Lung (tissue), 12 donors: Measurements from ENCODE around the gene KCNMB4. TPM values are rescaled to one million over a fixed set of nuclear protein-coding genes. Genes with fewer than 3 reads are reported as not detected.
"Not testable (repeated sequence)": the region's sequence is repeated elsewhere in the genome, so short reads cannot be mapped to it uniquely, and the experiment has no call there.

Experiments
- ATAC-seq: fragments of 200-7000 bp; cut with Tn5 transposase; one replicate; pipeline ENCODE4 v1.9.1; 2020; ENCODE audit warnings: moderate number of reproducible peaks; ENCODE audit not compliant: insufficient read depth, low FRiP score
- DNase-seq, 3 donors: peaks; one replicate each; pipeline ENCODE4 v3.0.0-alpha.2; 2013 to 2017
- H3K27ac ChIP-seq, 2 donors: one replicate each; pipeline ENCODE4 v1.5.1; 2013; ENCODE audit warnings: mild to moderate bottlenecking in 2 of 2, moderate library complexity in 2 of 2, control low read depth in 1 of 2, inconsistent platforms in 1 of 2, low read depth in 1 of 2, low read length in 1 of 2
- H3K27me3 ChIP-seq, 3 donors: one replicate each; pipeline ENCODE4 v1.5.1; 2013; ENCODE audit warnings: low read length in 2 of 3; ENCODE audit not compliant: control insufficient read depth in 3 of 3, insufficient read depth in 3 of 3
- H3K36me3 ChIP-seq, 4 donors: one replicate each; pipeline ENCODE4 v1.5.1; 2013; ENCODE audit warnings: low read length in 4 of 4, mild to moderate bottlenecking in 1 of 4, moderate library complexity in 1 of 4; ENCODE audit not compliant: control insufficient read depth in 4 of 4, insufficient read depth in 4 of 4
- H3K4me1 ChIP-seq, 5 donors: one replicate each; pipeline ENCODE4 v1.5.1; 2013; ENCODE audit warnings: low read length in 5 of 5, mild to moderate bottlenecking in 2 of 5, moderate library complexity in 1 of 5; ENCODE audit not compliant: control insufficient read depth in 5 of 5, insufficient read depth in 5 of 5
- H3K4me3 ChIP-seq: one replicate; pipeline ENCODE4 v1.5.1; 2013; ENCODE audit warnings: mild to moderate bottlenecking, control low read depth, moderate library complexity
- H3K9ac ChIP-seq, 2 donors: one replicate each; pipeline ENCODE4 v1.5.1; 2013; ENCODE audit warnings: low read length in 2 of 2, control low read depth in 1 of 2; ENCODE audit not compliant: insufficient read depth in 1 of 2
- H3K9me3 ChIP-seq, 4 donors: one replicate each; pipeline ENCODE4 v1.5.1; 2013; ENCODE audit warnings: low read length in 3 of 4, mild to moderate bottlenecking in 1 of 4, moderate library complexity in 1 of 4; ENCODE audit not compliant: control insufficient read depth in 4 of 4, insufficient read depth in 3 of 4
- CTCF ChIP-seq: IDR thresholded peaks from 2 replicates; pipeline ENCODE4 v1.5.1; 2012; ENCODE audit warnings: mild to moderate bottlenecking; ENCODE audit errors: control extremely low read depth, extremely low read depth
- WGBS, 2 donors: extraction: QIAGEN DNeasy Blood & Tissue Kit; methylation state at CpG; one replicate each; pipeline ENCODE4 v1.1.7; 2013; 5-methylcytosine and 5-hydroxymethylcytosine counted together
- polyA plus RNA-seq, 2 donors: library from polyadenylated mRNA; stranded (reverse); fragments of 200-250 nt; gene quantifications; one replicate each; pipeline ENCODE4 v1.2.1, GENCODE V29; 2013
- total RNA-seq, 2 donors: library from RNA; depleted of rRNA in 1 of 2; stranded (reverse); fragments of >200 nt in 1 of 2; gene quantifications; one replicate each; pipeline ENCODE4 v1.2.1, GENCODE V29; 2014 to 2021
- donor health status: control.
- donor health status: control.
- donor health status: Bipolar disorder and iron deficiency.
- donor health status: healthy.
- donor health status: DM: yes; HTN: yes; CAD: no.

The KCNMB4 gene
- total and polyA plus RNA-seq, 4 donors, result 1.6 to 8.7 (median 5.1) TPM

DNA sequence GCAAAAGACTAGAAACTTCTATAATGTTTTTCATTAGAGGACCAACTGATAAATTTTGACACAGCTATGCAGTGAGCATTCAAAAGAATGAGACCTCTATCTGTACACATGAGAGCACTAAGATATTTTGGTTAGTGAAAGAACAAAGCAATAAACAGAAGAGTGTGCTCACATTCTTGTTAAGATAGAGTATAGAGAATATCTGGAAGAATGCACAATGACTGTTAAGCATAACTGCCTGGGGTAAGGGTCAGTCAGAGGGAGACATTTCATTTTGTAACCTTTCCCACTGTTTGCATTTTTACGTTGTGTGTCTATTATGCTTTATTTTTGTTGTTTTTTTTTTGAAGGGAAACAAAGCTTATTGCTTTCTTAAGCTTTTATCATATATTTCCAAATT lies 20.7 kb downstream of the KCNMB4 start:
- no peak for ATAC-seq
- no peak overlapping the region for H3K9ac ChIP-seq
- no peak overlapping the region for H3K4me3 ChIP-seq
- no peaks in the 10 kb centered on the region for H3K4me1 ChIP-seq
- TF ChIP-seq CTCF, result no peak
- DNase-seq, result no peak
- H3K27ac ChIP-seq, result no peak overlapping the region
- peaks cover 0 to 6% (median 0%) of the 10 kb centered on the region in 4 donors for H3K36me3 ChIP-seq
- no peaks in the 10 kb centered on the region for H3K27me3 ChIP-seq
- peaks cover 0 to 7% (median 0%) of the 10 kb centered on the region in 4 donors for H3K9me3 ChIP-seq
- 93 to 100% methylated on average over 1 of the region's 1 CpG for WGBS, 2 donors

DNA sequence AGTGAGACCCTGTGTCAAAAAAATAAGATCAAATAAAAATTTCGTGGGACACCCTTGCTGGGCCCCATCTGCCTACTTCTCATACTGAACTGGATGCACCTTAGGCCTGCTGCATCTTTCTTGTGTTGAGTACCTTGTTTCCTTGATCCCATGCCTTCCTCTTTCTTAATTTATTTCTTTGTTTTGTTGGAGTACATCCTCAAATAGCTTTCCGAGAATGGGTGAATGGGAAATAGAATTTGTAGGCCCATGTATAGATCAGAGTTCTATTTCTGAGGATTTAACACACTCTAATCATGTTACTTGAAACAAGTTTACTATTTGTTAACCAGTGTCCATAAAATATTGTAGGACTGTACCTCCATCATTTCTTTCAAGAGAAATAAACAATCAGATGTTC lies 23.6 kb downstream of the KCNMB4 start:
- no peak for TF ChIP-seq CTCF
- no peak for ATAC-seq
- H3K4me1 ChIP-seq, result peaks cover 0 to 8% (median 0%) of the 10 kb centered on the region in 5 donors
- H3K9ac ChIP-seq, result no peak overlapping the region
- no peak for DNase-seq
- no peak overlapping the region for H3K4me3 ChIP-seq
- no peaks in the 10 kb centered on the region for H3K27me3 ChIP-seq
- peaks cover 0 to 7% (median 0%) of the 10 kb centered on the region in 4 donors for H3K9me3 ChIP-seq
- H3K36me3 ChIP-seq, result peaks cover 0 to 3% (median 0%) of the 10 kb centered on the region in 4 donors
- no peak overlapping the region for H3K27ac ChIP-seq
- 94 to 95% methylated on average over 2 of the region's 2 CpGs for WGBS, 2 donors

DNA sequence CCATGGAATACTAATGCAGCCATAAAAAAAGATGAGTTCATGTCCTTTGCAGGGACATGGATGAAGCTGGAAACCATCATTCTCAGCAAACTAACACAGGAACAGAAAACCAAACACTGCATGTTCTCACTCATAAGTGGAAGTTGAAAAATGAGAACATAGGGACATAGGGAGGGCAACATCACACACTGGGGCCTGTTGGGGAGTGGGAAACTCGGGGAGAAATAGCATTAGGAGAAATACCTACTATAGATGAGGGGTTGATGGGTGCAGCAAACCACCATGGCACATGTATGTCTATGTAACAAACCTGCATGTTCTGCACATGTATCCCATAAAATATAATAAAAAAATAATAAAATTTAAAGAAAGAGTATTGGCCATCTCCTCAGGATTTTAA lies 26.5 kb downstream of the KCNMB4 start:
- not testable (repeated sequence) for H3K9me3 ChIP-seq, H3K27ac ChIP-seq, H3K4me1 ChIP-seq, H3K9ac ChIP-seq, H3K4me3 ChIP-seq, H3K36me3 ChIP-seq, H3K27me3 ChIP-seq, ATAC-seq
- WGBS, 2 donors, result 73 to 91% methylated on average over 1 of the region's 1 CpG
- peak in 2 of 3 donors; percentile 67 to 88 for DNase-seq

GRCh38 chr12:70393787-70394499 lies 27.9 kb downstream of the KCNMB4 start:
- peaks cover 0 to 3% (median 0%) of the 10 kb centered on the region in 4 donors for H3K36me3 ChIP-seq
- H3K9ac ChIP-seq, result no peak overlapping the region
- DNase-seq, result no peak
- 75 to 88% methylated on average over 2 of the region's 2 CpGs for WGBS, 2 donors
- H3K9me3 ChIP-seq, result peaks cover 0 to 7% (median 0%) of the 10 kb centered on the region in 4 donors
- peaks cover 0 to 8% (median 1%) of the 10 kb centered on the region in 5 donors for H3K4me1 ChIP-seq
- TF ChIP-seq CTCF, result no peak
- no peak overlapping the region for H3K27ac ChIP-seq
- no peak overlapping the region for H3K4me3 ChIP-seq
- H3K27me3 ChIP-seq, result no peaks in the 10 kb centered on the region
- ATAC-seq, result no peak
